Measurements from ENCODE around the gene RASEF.

DNA sequence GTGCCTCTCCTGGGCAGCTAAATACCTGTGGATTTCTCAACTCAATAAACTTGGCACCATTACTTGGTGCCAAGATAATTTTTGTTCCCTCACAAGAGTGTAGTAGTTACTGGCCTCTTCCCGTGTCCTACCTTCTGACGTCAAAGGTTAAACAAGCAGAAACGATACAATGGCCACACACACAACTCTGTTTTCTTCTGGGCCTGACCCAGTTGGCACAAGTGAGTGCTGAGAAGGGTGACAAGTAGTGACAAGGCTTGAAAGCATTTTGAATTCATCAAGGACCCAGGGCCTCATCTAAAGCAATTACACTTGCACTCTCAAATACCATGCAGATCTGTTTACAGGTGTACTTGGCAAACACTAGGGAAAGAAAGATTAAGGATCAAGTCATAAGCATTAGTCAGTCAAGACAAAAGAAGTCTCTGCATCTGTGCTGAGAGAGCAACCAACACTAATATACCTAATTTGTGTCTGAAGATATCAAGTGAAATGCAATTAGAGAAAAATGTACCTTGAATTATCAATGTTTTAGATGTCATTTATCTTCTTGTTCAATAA is 30.8 kb downstream of the RASEF start:
- TF ChIP-seq POLR2A (IDR thresholded peaks at IDR 0.05): no peak
- TF ChIP-seq, protein P1, sequence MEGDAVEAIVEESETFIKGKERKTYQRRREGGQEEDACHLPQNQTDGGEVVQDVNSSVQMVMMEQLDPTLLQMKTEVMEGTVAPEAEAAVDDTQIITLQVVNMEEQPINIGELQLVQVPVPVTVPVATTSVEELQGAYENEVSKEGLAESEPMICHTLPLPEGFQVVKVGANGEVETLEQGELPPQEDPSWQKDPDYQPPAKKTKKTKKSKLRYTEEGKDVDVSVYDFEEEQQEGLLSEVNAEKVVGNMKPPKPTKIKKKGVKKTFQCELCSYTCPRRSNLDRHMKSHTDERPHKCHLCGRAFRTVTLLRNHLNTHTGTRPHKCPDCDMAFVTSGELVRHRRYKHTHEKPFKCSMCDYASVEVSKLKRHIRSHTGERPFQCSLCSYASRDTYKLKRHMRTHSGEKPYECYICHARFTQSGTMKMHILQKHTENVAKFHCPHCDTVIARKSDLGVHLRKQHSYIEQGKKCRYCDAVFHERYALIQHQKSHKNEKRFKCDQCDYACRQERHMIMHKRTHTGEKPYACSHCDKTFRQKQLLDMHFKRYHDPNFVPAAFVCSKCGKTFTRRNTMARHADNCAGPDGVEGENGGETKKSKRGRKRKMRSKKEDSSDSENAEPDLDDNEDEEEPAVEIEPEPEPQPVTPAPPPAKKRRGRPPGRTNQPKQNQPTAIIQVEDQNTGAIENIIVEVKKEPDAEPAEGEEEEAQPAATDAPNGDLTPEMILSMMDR (IDR thresholded peaks at IDR 0.05): no peak
- no peak for TF ChIP-seq POLR2AphosphoS5 (IDR thresholded peaks at IDR 0.05)

All from gastroesophageal sphincter (tissue), 3 donors.